Stomach (tissue), 9 donors: ENCODE results near the gene COPS9. TPM values are rescaled to one million over a fixed set of nuclear protein-coding genes. Genes with fewer than 3 reads are reported as not detected.

Experiments used
- DNase-seq, 2 donors: peaks; one replicate each; pipeline versions ENCODE4 v3.0.0 to v3.0.0-alpha.2; 2013 to 2019
- H3K27ac ChIP-seq, 5 donors: fragments of 200-600 bp in 4 of 5; sonication (generic) in 4 of 5; one replicate each; pipeline ENCODE4 v1.5.1; 2013 to 2019; ENCODE audit warnings: mild to moderate bottlenecking in 1 of 5, moderate library complexity in 1 of 5
- H3K27me3 ChIP-seq, 3 donors: fragments of 200-600 bp; sonication (generic); one replicate each; pipeline ENCODE4 v1.5.1; 2017 to 2019; ENCODE audit warnings: mixed run types in 1 of 3
- H3K36me3 ChIP-seq, 4 donors: fragments of 200-600 bp; sonication (generic); 1 replicate in 3 of 4; 2 replicates in 1 of 4; pipeline ENCODE4 v1.5.1; 2016 to 2019
- H3K4me1 ChIP-seq, 4 donors: fragments of 200-600 bp; sonication (generic); one replicate each; pipeline ENCODE4 v1.5.1; 2016 to 2019
- H3K4me3 ChIP-seq, 4 donors: fragments of 200-600 bp; sonication (generic) in 3 of 4; one replicate each; pipeline ENCODE4 v1.5.1; 2016 to 2019; ENCODE audit warnings: mild to moderate bottlenecking in 1 of 4
- H3K9me3 ChIP-seq, 4 donors: fragments of 200-600 bp; sonication (generic); one replicate each; pipeline ENCODE4 v1.5.1; 2016 to 2019
- EP300 ChIP-seq: sonication (generic); formaldehyde crosslinking; IDR thresholded peaks from one replicate; pipeline ENCODE4 v1.6.1; 2017; ENCODE audit warnings: antibody characterized with exemption
- POLR2A ChIP-seq, 4 donors: fragments of 450-650 bp; IDR thresholded peaks; one replicate each; pipeline ENCODE4 v1.6.1; 2016; ENCODE audit warnings: antibody characterized with exemption in 4 of 4, control low read depth in 2 of 4, mild to moderate bottlenecking in 1 of 4, moderate library complexity in 1 of 4
- POLR2AphosphoS5 ChIP-seq, 3 donors: sonication (generic); formaldehyde crosslinking; IDR thresholded peaks; one replicate each; pipeline ENCODE4 v1.6.1; 2016; ENCODE audit warnings: antibody characterized with exemption in 3 of 3
- WGBS, 5 donors: extraction: QIAGEN DNeasy Blood & Tissue Kit in 3 of 5; methylation state at CpG; one replicate each; pipeline versions ENCODE4 v1.1.5 to v1.1.7; 2013 to 2018; 5-methylcytosine and 5-hydroxymethylcytosine counted together
- intact Hi-C: fragments of 100-400 bp; cut with DNase I; formaldehyde crosslinking; loops from one replicate; pipeline ENCODE4 v1.15.1; 2023; ENCODE audit warnings: low total_unique reads
- polyA plus RNA-seq, 3 donors: library from polyadenylated mRNA; stranded (reverse); fragments of 200-250 nt; gene quantifications; one replicate each; pipeline ENCODE4 v1.2.3, GENCODE V29; 2013
- total RNA-seq, 5 donors: library from RNA; depleted of rRNA; stranded (reverse); fragments of >200 nt; gene quantifications; one replicate each; pipeline versions ENCODE4 v1.1.0 to v1.2.3, GENCODE V29; 2014 to 2016
- TF ChIP-seq, protein P1 (sequence below), 7 experiments: fragments of 450-650 bp in 4 of 7; fragments of 200-600 bp in 3 of 7; sonication (generic) in 3 of 7; IDR thresholded peaks; one replicate each; pipeline ENCODE4 v1.5.1; 2016 to 2019; ENCODE audit warnings: antibody characterized with exemption in 7 of 7, control low read depth in 2 of 7, mild to moderate bottlenecking in 1 of 7
- donor health status: healthy with polysubstance abuse.
- donor health status: Bipolar disorder and iron deficiency.
- donor health status: healthy.

Gene COPS9
- total and polyA plus RNA-seq, 8 donors, result 40.6 to 582 (median 136) TPM

GRCh38 chr2:240183006-240183874, 47.1 kb upstream of the COPS9 start:
- Histone ChIP-seq H3K9me3 (peaks cover 0 to 8% (median 7%) of the 10 kb centered on the region in 4 donors), H3K27ac (no peak overlapping the region), H3K4me1 (no peaks in the 10 kb centered on the region), H3K4me3 (no peak overlapping the region), H3K36me3 (no peaks in the 10 kb centered on the region), H3K27me3 (peaks cover 0 to 56% (median 18%) of the 10 kb centered on the region in 3 donors)
- intact Hi-C loops, result no loop called here
- no peak for DNase-seq
- WGBS, 5 donors, result 75 to 81% (median 77%) methylated on average over 21 to 22 of the region's 22 CpGs
- TF ChIP-seq EP300 (no peak), POLR2A (IDR thresholded peaks at IDR 0.05) (no peak), POLR2AphosphoS5 (IDR thresholded peaks at IDR 0.05) (no peak)
- TF ChIP-seq, protein P1, sequence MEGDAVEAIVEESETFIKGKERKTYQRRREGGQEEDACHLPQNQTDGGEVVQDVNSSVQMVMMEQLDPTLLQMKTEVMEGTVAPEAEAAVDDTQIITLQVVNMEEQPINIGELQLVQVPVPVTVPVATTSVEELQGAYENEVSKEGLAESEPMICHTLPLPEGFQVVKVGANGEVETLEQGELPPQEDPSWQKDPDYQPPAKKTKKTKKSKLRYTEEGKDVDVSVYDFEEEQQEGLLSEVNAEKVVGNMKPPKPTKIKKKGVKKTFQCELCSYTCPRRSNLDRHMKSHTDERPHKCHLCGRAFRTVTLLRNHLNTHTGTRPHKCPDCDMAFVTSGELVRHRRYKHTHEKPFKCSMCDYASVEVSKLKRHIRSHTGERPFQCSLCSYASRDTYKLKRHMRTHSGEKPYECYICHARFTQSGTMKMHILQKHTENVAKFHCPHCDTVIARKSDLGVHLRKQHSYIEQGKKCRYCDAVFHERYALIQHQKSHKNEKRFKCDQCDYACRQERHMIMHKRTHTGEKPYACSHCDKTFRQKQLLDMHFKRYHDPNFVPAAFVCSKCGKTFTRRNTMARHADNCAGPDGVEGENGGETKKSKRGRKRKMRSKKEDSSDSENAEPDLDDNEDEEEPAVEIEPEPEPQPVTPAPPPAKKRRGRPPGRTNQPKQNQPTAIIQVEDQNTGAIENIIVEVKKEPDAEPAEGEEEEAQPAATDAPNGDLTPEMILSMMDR (IDR thresholded peaks at IDR 0.05), result no peak

DNA sequence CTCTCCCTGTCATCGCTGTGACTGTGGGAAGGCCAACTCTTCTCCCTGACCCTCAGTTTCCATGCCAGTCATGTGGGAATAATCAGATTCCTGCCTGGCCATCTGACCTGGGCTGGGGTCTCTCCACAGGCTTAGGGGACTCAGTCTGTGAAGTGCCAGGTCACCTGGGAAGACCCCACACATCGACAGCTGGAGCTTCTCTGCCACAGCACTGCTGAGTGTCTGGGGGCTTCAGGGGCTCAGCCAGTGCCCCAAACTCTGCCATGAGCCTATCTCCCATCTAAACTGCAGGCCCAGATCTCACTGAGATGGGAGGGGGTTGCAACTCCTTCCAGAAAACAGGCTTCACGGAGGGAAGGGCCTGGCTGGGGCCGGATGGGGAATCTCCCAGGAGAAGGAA, 46.4 kb upstream of the COPS9 start:
- no peak overlapping the region for H3K4me3 ChIP-seq
- DNase-seq, result no peak
- no peak overlapping the region for H3K27ac ChIP-seq
- H3K9me3 ChIP-seq, result peaks cover 0 to under 1% (median under 1%) of the 10 kb centered on the region in 4 donors
- intact Hi-C loops, result no loop called here
- WGBS, 5 donors, result 63 to 86% (median 81%) methylated on average over 2 to 4 of the region's 4 CpGs
- H3K36me3 ChIP-seq, result no peaks in the 10 kb centered on the region
- H3K4me1 ChIP-seq, result no peaks in the 10 kb centered on the region
- H3K27me3 ChIP-seq, result peaks cover 0 to 63% (median 18%) of the 10 kb centered on the region in 3 donors
- TF ChIP-seq EP300, result no peak
- TF ChIP-seq, protein P1 (IDR thresholded peaks at IDR 0.05), result no peak
- no peak for TF ChIP-seq POLR2A (IDR thresholded peaks at IDR 0.05)
- TF ChIP-seq POLR2AphosphoS5 (IDR thresholded peaks at IDR 0.05), result no peak

GRCh38 chr2:240182001-240182400, 45.9 kb upstream of the COPS9 start:
- intact Hi-C loops, result no loop called here
- TF ChIP-seq POLR2A (IDR thresholded peaks at IDR 0.05) (no peak), EP300 (no peak), POLR2AphosphoS5 (IDR thresholded peaks at IDR 0.05) (no peak)
- TF ChIP-seq, protein P1 (IDR thresholded peaks at IDR 0.05), result no peak
- H3K27me3 ChIP-seq, result peaks cover 0 to 63% (median 18%) of the 10 kb centered on the region in 3 donors
- 77 to 84% (median 83%) methylated on average over 5 of the region's 5 CpGs for WGBS, 5 donors
- no peaks in the 10 kb centered on the region for H3K36me3 ChIP-seq
- H3K9me3 ChIP-seq, result no peaks in the 10 kb centered on the region
- no peak overlapping the region for H3K27ac ChIP-seq
- no peaks in the 10 kb centered on the region for H3K4me1 ChIP-seq
- H3K4me3 ChIP-seq, result no peak overlapping the region
- no peak for DNase-seq

- Histone ChIP-seq H3K4me1 (no peaks in the 10 kb centered on the region), H3K9me3 (no peaks in the 10 kb centered on the region), H3K4me3 (no peak overlapping the region), H3K27ac (no peak overlapping the region), H3K36me3 (no peaks in the 10 kb centered on the region), H3K27me3 (peaks cover 0 to 62% (median 18%) of the 10 kb centered on the region in 3 donors)
- no peak for DNase-seq
- WGBS, 5 donors, result 69 to 80% (median 75%) methylated on average over 8 of the region's 8 CpGs
- TF ChIP-seq EP300, result no peak
- TF ChIP-seq, protein P1 (IDR thresholded peaks at IDR 0.05), result no peak
- no peak for TF ChIP-seq POLR2AphosphoS5 (IDR thresholded peaks at IDR 0.05)
- no peak for TF ChIP-seq POLR2A (IDR thresholded peaks at IDR 0.05)
- intact Hi-C loops, result no loop called here
These were observed 44.0 kb upstream of the COPS9 start for GRCh38 chr2:240179941-240180666.
